ENCODE results near the gene MX2. TPM values are rescaled to one million over a fixed set of nuclear protein-coding genes. Genes with fewer than 3 reads are reported as not detected.

The MX2 gene
- total and polyA plus RNA-seq, 9 donors = 0.72 to 3.2 (median 1.4) TPM

DNA sequence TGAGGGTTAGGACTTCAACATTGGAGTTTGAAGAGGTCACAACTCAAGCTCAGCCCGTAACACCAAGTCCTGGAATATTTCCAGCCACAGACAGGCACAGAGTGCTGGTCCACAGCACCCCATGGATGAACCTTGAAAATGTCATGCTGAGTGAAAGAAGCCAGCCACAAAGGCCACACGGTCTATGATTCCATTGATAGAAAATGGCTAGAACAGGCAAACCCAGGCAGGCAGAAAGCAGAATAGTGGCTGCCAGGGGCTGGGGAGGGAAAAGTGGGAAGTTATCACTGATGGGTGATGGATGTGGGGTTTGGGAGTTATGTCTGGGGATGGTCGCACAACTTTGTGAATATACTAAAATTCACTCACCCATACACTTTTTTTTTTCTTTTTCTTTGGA lies 85.5 kb downstream of the MX2 start:
- Histone ChIP-seq H3K9me3 (replicated peaks; ENCODE audit: control insufficient read depth, low read depth, low read length) (no peaks in the 10 kb centered on the region), H3K27ac (ENCODE audit: low read length) (no peak overlapping the region), H3K36me3 (ENCODE audit: control insufficient read depth, insufficient read depth, low read length) (peaks cover 72% of the 10 kb centered on the region), H3K27me3 (ENCODE audit: control insufficient read depth, insufficient read depth, low read length) (no peaks in the 10 kb centered on the region), H3K4me3 (ENCODE audit: low read length) (no peak overlapping the region), H3K4me1 (ENCODE audit: control insufficient read depth, insufficient read depth, low read length) (peaks cover 3% of the 10 kb centered on the region)
- WGBS (ENCODE audit: insufficient coverage) = 93% methylated on average over 2 of the region's 3 CpGs
- no peak for DNase-seq

- peaks cover 3% of the 10 kb centered on the region for H3K4me1 ChIP-seq (ENCODE audit: control insufficient read depth, insufficient read depth, low read length)
- DNase-seq = no peak
- no peaks in the 10 kb centered on the region for H3K27me3 ChIP-seq (ENCODE audit: control insufficient read depth, insufficient read depth, low read length)
- H3K27ac ChIP-seq (ENCODE audit: low read length) = no peak overlapping the region
- H3K4me3 ChIP-seq (ENCODE audit: low read length) = no peak overlapping the region
- H3K36me3 ChIP-seq (ENCODE audit: control insufficient read depth, insufficient read depth, low read length) = peaks cover 75% of the 10 kb centered on the region
- 85% methylated on average over 3 of the region's 5 CpGs for WGBS (ENCODE audit: insufficient coverage)
- no peaks in the 10 kb centered on the region for H3K9me3 ChIP-seq (replicated peaks; ENCODE audit: control insufficient read depth, low read depth, low read length)
Observed at GRCh38 chr21:41449613-41450012, 87.8 kb downstream of the MX2 start.

DNA sequence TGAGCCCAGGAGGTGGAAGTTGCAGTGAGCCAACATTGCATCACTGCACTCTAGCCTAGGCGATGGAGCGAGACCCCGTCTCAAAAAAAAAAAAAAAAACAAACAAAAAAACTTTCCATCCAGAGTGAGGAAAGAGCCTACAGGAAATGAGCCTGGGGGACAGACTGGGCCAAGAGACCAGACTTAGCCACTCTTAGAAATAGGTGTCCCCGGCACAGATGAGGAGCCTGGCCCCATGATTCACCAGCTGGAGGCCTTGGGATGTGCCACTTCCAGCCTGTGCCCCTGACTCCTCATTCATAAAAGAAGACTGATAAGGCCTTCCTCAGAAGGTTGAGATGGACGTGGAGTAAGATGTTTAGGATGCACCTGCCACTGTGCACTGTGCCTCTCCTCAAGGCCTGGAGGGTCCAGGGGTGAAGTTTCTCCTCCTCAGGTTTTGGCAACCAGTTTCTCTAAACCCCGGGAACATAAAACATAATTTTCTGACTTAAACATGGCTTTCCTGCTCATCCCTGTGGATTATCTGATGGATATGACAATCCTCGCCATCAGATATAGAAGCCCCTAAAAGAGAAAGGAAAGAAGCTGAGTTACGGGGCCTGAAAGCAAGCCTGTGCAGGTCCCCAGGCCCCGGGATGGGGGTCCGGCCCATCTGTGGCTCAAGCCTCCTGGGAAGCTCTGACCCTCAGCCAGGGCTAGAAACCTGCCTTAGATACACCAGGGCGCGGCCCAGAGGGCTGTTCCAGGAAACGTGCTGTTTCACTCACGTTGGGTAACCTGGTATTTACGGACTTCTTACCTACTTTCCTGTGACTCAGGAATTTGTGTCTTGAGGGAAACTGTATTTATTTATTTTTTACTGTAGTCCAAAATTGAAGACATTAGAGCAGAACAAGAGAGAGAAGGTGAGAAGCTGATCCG lies 90.2 kb downstream of the MX2 start:
- no peak for DNase-seq
- WGBS (ENCODE audit: insufficient coverage) = 93% methylated on average over 3 of the region's 16 CpGs
- no peaks in the 10 kb centered on the region for H3K9me3 ChIP-seq (replicated peaks; ENCODE audit: control insufficient read depth, low read depth, low read length)
- no peak overlapping the region for H3K27ac ChIP-seq (ENCODE audit: low read length)
- no peak overlapping the region for H3K4me3 ChIP-seq (ENCODE audit: low read length)
- peaks cover 69% of the 10 kb centered on the region for H3K36me3 ChIP-seq (ENCODE audit: control insufficient read depth, insufficient read depth, low read length)
- no peaks in the 10 kb centered on the region for H3K4me1 ChIP-seq (ENCODE audit: control insufficient read depth, insufficient read depth, low read length)
- no peaks in the 10 kb centered on the region for H3K27me3 ChIP-seq (ENCODE audit: control insufficient read depth, insufficient read depth, low read length)

DNA sequence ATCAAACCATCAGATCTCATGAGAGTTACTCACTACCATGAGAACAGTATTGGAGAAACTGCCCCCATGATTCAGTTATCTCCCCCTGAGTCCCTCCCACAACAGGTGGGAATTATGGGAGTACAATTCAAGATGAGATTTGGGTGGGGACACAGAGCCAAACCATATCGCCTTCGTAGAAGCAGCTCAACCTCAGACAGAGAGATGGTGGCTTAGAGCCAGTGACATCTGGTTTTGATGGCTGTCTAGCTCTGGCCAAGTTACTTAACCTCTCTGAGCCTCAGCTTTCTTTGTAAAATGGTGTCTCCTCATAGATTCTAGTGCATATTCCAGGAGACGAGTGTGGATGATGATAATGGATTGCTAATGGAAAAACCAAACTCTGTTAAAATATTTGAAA lies 91.4 kb downstream of the MX2 start:
- peaks cover 75% of the 10 kb centered on the region for H3K36me3 ChIP-seq (ENCODE audit: control insufficient read depth, insufficient read depth, low read length)
- WGBS (ENCODE audit: insufficient coverage) = 40% methylated on average over 1 of the region's 3 CpGs
- no peak overlapping the region for H3K4me3 ChIP-seq (ENCODE audit: low read length)
- H3K27ac ChIP-seq (ENCODE audit: low read length) = no peak overlapping the region
- DNase-seq = no peak
- no peaks in the 10 kb centered on the region for H3K27me3 ChIP-seq (ENCODE audit: control insufficient read depth, insufficient read depth, low read length)
- no peaks in the 10 kb centered on the region for H3K9me3 ChIP-seq (replicated peaks; ENCODE audit: control insufficient read depth, low read depth, low read length)
- H3K4me1 ChIP-seq (ENCODE audit: control insufficient read depth, insufficient read depth, low read length) = no peaks in the 10 kb centered on the region

DNA sequence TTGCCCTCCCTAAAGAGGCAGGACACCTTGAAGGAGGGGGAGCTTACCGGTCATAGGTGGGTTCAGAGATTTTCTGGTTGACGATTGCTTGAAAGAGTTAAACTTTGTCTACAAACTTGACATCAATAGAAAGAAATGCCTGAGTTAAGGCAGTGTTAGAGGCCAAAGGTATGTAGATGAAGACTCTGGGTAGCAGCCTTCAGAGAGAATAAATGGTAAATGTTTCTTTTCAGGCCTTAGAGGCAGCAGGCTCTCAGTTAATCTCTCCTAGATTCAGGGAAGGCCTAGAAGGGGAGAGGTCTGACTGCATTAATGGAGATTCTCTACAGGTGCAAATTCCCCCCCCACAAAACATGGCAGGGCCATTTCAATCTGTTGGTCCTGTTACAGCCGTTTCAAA lies 91.9 kb downstream of the MX2 start:
- DNase-seq = no peak
- no CpG with 5 or more reads among the region's 3 CpGs for WGBS (ENCODE audit: insufficient coverage)
- peaks cover under 1% of the 10 kb centered on the region for H3K27me3 ChIP-seq (ENCODE audit: control insufficient read depth, insufficient read depth, low read length)
- H3K4me1 ChIP-seq (ENCODE audit: control insufficient read depth, insufficient read depth, low read length) = no peaks in the 10 kb centered on the region
- H3K27ac ChIP-seq (ENCODE audit: low read length) = no peak overlapping the region
- no peak overlapping the region for H3K4me3 ChIP-seq (ENCODE audit: low read length)
- peaks cover 81% of the 10 kb centered on the region for H3K36me3 ChIP-seq (ENCODE audit: control insufficient read depth, insufficient read depth, low read length)
- H3K9me3 ChIP-seq (replicated peaks; ENCODE audit: control insufficient read depth, low read depth, low read length) = no peaks in the 10 kb centered on the region

- Histone ChIP-seq H3K4me3 (ENCODE audit: low read length) (no peak overlapping the region), H3K4me1 (ENCODE audit: control insufficient read depth, insufficient read depth, low read length) (peaks cover 5% of the 10 kb centered on the region), H3K9me3 (replicated peaks; ENCODE audit: control insufficient read depth, low read depth, low read length) (no peaks in the 10 kb centered on the region), H3K27me3 (ENCODE audit: control insufficient read depth, insufficient read depth, low read length) (peaks cover 2% of the 10 kb centered on the region), H3K36me3 (ENCODE audit: control insufficient read depth, insufficient read depth, low read length) (peaks cover 60% of the 10 kb centered on the region), H3K27ac (ENCODE audit: low read length) (no peak overlapping the region)
- WGBS (ENCODE audit: insufficient coverage) = 62% methylated on average over 3 of the region's 6 CpGs
- no peak for DNase-seq
Observed at GRCh38 chr21:41458121-41458520, 96.3 kb downstream of the MX2 start.

DNA sequence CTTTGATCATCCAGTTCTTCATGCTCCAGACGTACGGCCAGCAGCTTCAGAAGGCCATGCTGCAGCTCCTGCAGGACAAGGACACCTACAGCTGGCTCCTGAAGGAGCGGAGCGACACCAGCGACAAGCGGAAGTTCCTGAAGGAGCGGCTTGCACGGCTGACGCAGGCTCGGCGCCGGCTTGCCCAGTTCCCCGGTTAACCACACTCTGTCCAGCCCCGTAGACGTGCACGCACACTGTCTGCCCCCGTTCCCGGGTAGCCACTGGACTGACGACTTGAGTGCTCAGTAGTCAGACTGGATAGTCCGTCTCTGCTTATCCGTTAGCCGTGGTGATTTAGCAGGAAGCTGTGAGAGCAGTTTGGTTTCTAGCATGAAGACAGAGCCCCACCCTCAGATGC lies 96.7 kb downstream of the MX2 start:
- H3K36me3 ChIP-seq (ENCODE audit: control insufficient read depth, insufficient read depth, low read length) = peaks cover 56% of the 10 kb centered on the region
- H3K27me3 ChIP-seq (ENCODE audit: control insufficient read depth, insufficient read depth, low read length) = peaks cover 2% of the 10 kb centered on the region
- no peak for DNase-seq
- H3K4me3 ChIP-seq (ENCODE audit: low read length) = no peak overlapping the region
- no peak overlapping the region for H3K27ac ChIP-seq (ENCODE audit: low read length)
- 88% methylated on average over 22 of the region's 22 CpGs for WGBS (ENCODE audit: insufficient coverage)
- peaks cover 5% of the 10 kb centered on the region for H3K4me1 ChIP-seq (ENCODE audit: control insufficient read depth, insufficient read depth, low read length)
- H3K9me3 ChIP-seq (replicated peaks; ENCODE audit: control insufficient read depth, low read depth, low read length) = no peaks in the 10 kb centered on the region

Other genes with a start within 250 kb of the MX2 start
- 43.2 TPM for gene BACE2, start 193.9 kb upstream of the MX2 start, total RNA-seq
- gene BACE2, start 193.9 kb upstream of the MX2 start, polyA plus RNA-seq (ENCODE audit: insufficient read depth in 1 of 8, insufficient read length in 8 of 8, low replicate concordance in 1 of 8) = 10 to 100 TPM; 28.6 to 56.1 (median 37.9) TPM
- 0.27 TPM for gene FAM3B, start 45.2 kb upstream of the MX2 start, total RNA-seq
- gene FAM3B, start 45.2 kb upstream of the MX2 start, polyA plus RNA-seq (ENCODE audit: insufficient read depth in 1 of 8, insufficient read length in 8 of 8, low replicate concordance in 1 of 8) = under 1 TPM in 7 of 8 donors, not detected in 1; 0.16 to 0.80 (median 0.34) TPM
- gene MX1, start 64.2 kb downstream of the MX2 start, total RNA-seq = 3.8 TPM
- gene MX1, start 64.2 kb downstream of the MX2 start, polyA plus RNA-seq (ENCODE audit: insufficient read depth in 1 of 8, insufficient read length in 8 of 8, low replicate concordance in 1 of 8) = 1 to 10 TPM; 1.7 to 6.2 (median 3.4) TPM
- gene TMPRSS2, start 146.1 kb downstream of the MX2 start, total RNA-seq = not detected
- 1 to 10 TPM in 1 of 8 donors, under 1 TPM in 4, not detected in 3; 0.07 to 8.7 (median 0.56) TPM for gene TMPRSS2, start 146.1 kb downstream of the MX2 start, polyA plus RNA-seq (ENCODE audit: insufficient read depth in 1 of 8, insufficient read length in 8 of 8, low replicate concordance in 1 of 8)

Measured in muscle of leg (tissue), 11 donors.